ENCODE data around the gene ZNF775. TPM values are rescaled to one million over a fixed set of nuclear protein-coding genes. Genes with fewer than 3 reads are reported as not detected.

ZNF775 gene
- polyA plus RNA-seq, 3 donors, result 1.3 to 2.7 (median 1.4) TPM

DNA sequence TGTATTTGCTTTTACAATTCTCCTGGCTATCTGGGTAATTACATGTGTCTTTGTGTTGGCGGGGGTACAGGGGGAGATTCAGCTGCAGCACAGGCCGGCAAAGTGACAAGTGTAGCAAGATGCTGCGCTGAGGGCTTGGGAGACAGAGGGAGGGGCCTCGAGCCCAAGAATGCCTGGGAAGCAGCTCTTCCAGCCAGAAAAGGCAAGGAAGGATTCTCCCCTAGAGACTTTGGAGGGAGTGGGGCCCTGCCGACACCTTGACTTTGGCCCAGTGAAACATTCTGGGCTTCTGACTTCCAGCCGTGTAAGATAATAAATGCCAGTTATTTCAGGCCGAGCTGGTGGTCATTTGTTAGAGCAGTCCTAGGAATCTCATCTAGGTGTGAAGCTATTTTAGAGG lies 17.7 kb upstream of the ZNF775 start:
- Histone ChIP-seq H3K27me3 (ENCODE audit: control insufficient read depth in 2 of 2, insufficient read depth in 2 of 2, low read length in 2 of 2) (no peaks in the 10 kb centered on the region), H3K4me3 (replicated peaks in 1 of 3; ENCODE audit: low read depth in 2 of 3, low read length in 3 of 3) (no peak overlapping the region), H3K4me1 (ENCODE audit: control insufficient read depth in 1 of 2, insufficient read depth in 2 of 2, low read length in 2 of 2) (peaks cover 39 to 42% of the 10 kb centered on the region in 2 donors), H3K9ac (ENCODE audit: insufficient read depth, low read length, poor library complexity, severe bottlenecking) (no peak overlapping the region), H2AFZ (ENCODE audit: insufficient read depth, low read depth, low read length, poor library complexity, severe bottlenecking) (no peak overlapping the region), H3K79me2 (ENCODE audit: insufficient read depth, low read length) (no peaks in the 10 kb centered on the region), H4K20me1 (ENCODE audit: insufficient read depth, low read length) (no peaks in the 10 kb centered on the region), H3K9me3 (replicated peaks in 1 of 2; ENCODE audit: control insufficient read depth in 1 of 2, insufficient read depth in 1 of 2, low read length in 2 of 2) (no peaks in the 10 kb centered on the region), H3K4me2 (replicated peaks; ENCODE audit: extremely low read depth, low read length, poor library complexity, severe bottlenecking) (no peak overlapping the region), H3K27ac (ENCODE audit: low read depth in 1 of 2, low read length in 2 of 2) (no peak overlapping the region), H3K36me3 (replicated peaks in 1 of 2; ENCODE audit: control insufficient read depth in 1 of 2, insufficient read depth in 2 of 2, low read length in 2 of 2) (no peaks in the 10 kb centered on the region)
- Mint-ChIP-seq H3K4me1 (peaks cover 45% of the 10 kb centered on the region), H3K27ac (no peak overlapping the region), H3K9me3 (no peaks in the 10 kb centered on the region), H3K36me3 (no peaks in the 10 kb centered on the region), H3K4me3 (no peak overlapping the region), H3K27me3 (ENCODE audit: low read depth in 3 of 3) (peaks cover 1 to 3% (median 3%) of the 10 kb centered on the region in 3 donors)
- WGBS (ENCODE audit: insufficient coverage), result 94% methylated on average over 7 of the region's 7 CpGs
- DNase-seq, result no peak
- no peak for TF ChIP-seq CTCF (IDR thresholded peaks at IDR 0.05)
- intact Hi-C loops (cut with micrococcal nuclease), result loop anchor here in 1 of 2 donors (10.0 kb wide), 1 partner anchor 423 kb away; no protein-coding TSS in a partner anchor

GRCh38 chr7:150361807-150362621 lies 17.1 kb upstream of the ZNF775 start:
- Histone ChIP-seq H3K9me3 (replicated peaks in 1 of 2; ENCODE audit: control insufficient read depth in 1 of 2, insufficient read depth in 1 of 2, low read length in 2 of 2) (no peaks in the 10 kb centered on the region), H3K36me3 (replicated peaks in 1 of 2; ENCODE audit: control insufficient read depth in 1 of 2, insufficient read depth in 2 of 2, low read length in 2 of 2) (no peaks in the 10 kb centered on the region), H4K20me1 (ENCODE audit: insufficient read depth, low read length) (no peaks in the 10 kb centered on the region), H3K27me3 (ENCODE audit: control insufficient read depth in 2 of 2, insufficient read depth in 2 of 2, low read length in 2 of 2) (no peaks in the 10 kb centered on the region), H3K4me1 (ENCODE audit: control insufficient read depth in 1 of 2, insufficient read depth in 2 of 2, low read length in 2 of 2) (peaks cover 45 to 48% of the 10 kb centered on the region in 2 donors), H2AFZ (ENCODE audit: insufficient read depth, low read depth, low read length, poor library complexity, severe bottlenecking) (no peak overlapping the region), H3K9ac (ENCODE audit: insufficient read depth, low read length, poor library complexity, severe bottlenecking) (no peak overlapping the region), H3K79me2 (ENCODE audit: insufficient read depth, low read length) (no peaks in the 10 kb centered on the region), H3K4me3 (replicated peaks in 1 of 3; ENCODE audit: low read depth in 2 of 3, low read length in 3 of 3) (no peak overlapping the region), H3K27ac (ENCODE audit: low read depth in 1 of 2, low read length in 2 of 2) (no peak overlapping the region), H3K4me2 (replicated peaks; ENCODE audit: extremely low read depth, low read length, poor library complexity, severe bottlenecking) (no peak overlapping the region)
- Mint-ChIP-seq H3K27ac (peak overlapping the region in 1 of 7 donors; percentile 56), H3K9me3 (no peaks in the 10 kb centered on the region), H3K4me3 (no peak overlapping the region), H3K4me1 (peaks cover 46% of the 10 kb centered on the region), H3K27me3 (ENCODE audit: low read depth in 3 of 3) (peaks cover 1 to 3% (median 3%) of the 10 kb centered on the region in 3 donors), H3K36me3 (no peaks in the 10 kb centered on the region)
- intact Hi-C loops (cut with micrococcal nuclease), result loop anchor here in 1 of 2 donors (10.0 kb wide), 1 partner anchor 423 kb away; no protein-coding TSS in a partner anchor
- DNase-seq, result no peak
- no peak for TF ChIP-seq CTCF (IDR thresholded peaks at IDR 0.05)
- WGBS (ENCODE audit: insufficient coverage), result 92% methylated on average over 12 of the region's 18 CpGs
